HG03159 (cell line): ENCODE measurements around the gene OR4K13.

Source experiments
- ATAC-seq: cut with Tn5 transposase; IDR thresholded peaks from one replicate; pipeline ENCODE4 v1.9.1; 2021; ENCODE audit warnings: mild to moderate bottlenecking, moderate library complexity; ENCODE audit not compliant: unreplicated experiment

OR4K13 gene, protein sequence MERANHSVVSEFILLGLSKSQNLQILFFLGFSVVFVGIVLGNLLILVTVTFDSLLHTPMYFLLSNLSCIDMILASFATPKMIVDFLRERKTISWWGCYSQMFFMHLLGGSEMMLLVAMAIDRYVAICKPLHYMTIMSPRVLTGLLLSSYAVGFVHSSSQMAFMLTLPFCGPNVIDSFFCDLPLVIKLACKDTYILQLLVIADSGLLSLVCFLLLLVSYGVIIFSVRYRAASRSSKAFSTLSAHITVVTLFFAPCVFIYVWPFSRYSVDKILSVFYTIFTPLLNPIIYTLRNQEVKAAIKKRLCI

DNA sequence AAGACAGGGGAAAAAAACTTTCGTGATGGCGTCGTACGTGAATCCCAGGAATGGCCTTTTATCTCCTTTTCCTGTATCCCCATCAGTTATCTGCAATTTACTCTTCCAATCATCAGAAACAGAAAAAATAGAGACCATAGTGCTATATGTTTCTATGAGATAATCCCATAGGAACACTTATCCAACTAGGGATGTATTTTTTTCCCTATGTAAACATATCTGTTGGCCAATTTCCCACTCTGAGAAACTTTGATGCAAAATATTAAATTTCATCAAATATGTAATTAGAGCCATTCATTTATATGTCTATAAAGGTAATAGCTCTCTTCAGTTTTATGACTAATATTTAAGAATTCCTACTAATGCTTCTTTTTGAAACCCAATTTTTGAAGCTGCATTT, at the start of gene OR4K13:
Gene OR4K13, minus strand, starts transcription at position 101 of the 400 bp plus-strand sequence. CDS start 1,280 bp downstream, outside the sequence.
- no peak for ATAC-seq

DNA sequence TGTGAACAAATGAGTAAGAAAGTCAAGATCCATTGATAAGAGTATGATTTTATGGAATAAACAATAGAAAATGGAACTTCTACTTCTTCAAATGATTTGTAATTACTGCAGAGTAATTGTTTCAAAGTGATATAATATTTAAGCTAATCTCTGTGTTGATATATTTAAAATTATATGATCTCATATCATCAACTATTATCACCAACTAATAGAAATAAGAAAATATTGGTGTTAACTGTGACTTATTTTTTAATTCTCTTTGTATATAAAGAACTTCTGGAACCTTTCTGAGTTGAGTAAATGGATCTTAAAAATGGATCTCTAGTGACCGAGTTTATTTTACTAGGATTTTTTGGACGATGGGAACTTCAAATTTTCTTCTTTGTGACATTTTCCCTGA, 23.9 kb upstream of the OR4K13 start, which contains the start of gene OR4L1:
Gene OR4L1, plus strand, starts transcription at position 301 of the 400 bp plus-strand sequence. Its CDS starts 0 bp downstream, at position 301.
- ATAC-seq: no peak

DNA sequence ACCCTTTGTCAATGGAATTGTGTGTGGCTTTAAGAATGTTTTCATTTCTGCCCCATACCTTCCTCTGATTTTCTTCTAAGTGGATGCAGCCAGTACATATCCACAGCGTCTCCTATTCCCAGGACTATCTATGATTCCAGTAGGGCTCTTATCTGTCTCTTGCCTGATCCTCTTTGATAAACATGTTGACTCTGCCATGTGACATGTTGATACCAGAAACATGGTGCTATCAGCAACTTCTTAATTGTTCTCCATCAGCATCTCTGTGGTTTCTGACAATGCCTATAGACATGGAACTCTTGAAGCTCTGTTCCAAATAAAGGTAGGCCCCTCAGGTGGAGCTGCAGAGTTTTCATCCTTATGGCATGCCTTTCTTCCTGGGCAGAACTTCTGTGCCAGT, 12.4 kb upstream of the OR4K13 start:
- no peak for ATAC-seq

DNA sequence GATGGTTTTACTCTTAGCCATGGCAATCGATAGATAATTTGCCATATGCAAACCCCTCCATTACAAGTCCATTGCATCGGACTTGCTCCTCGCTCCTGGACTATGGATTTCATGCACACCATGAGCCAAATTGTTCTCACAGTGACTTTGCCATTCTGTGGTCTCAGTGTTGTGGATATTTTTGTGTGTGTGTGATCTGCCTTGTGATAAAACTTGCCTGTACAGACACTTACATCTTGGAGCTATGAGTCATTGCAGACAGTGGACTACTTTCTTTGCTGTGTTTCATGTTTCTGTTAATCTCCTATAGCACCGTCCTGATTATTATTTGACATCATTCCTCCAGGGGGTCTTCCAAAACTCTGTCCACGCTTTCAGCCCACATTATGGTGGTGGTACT, 8.4 kb upstream of the OR4K13 start:
- no peak for ATAC-seq

DNA sequence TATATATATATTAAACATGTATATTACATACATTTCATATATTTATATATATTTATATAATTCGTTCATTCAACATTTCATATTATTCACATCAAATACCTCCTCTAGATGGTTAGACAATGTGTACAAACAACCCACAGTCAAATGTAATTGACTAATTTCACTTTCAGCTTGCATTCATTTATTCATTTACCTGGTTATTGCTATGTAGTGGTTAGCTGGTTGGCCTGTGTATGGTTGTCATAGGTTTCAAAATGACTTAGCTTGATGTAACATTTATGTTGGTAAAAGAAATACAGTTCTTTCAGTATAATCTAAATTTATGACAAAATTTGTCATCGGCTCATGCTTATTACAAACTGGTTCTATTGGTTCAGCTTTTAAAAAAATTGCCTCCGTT, 389 bp downstream of the OR4K13 start:
- ATAC-seq: no peak

DNA sequence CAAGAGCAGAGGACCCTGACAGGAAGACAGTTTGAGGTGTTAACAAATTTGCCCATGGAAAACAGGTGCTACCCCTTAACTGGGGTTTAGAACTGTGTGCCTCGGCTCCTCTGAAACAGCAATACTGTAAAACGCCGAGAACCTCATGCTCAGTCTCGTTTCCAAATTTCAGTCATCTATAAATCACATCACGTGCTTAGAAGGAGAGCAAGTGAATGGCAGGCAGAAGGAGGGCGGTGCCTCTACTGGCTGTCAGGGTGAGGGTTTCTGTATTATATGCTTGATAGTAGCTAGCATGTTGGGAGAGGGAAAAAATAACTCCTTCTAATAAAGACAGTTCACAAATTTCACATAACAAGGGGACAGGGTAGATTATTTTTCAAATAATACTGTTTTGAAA, 4.8 kb downstream of the OR4K13 start:
- ATAC-seq: no peak

DNA sequence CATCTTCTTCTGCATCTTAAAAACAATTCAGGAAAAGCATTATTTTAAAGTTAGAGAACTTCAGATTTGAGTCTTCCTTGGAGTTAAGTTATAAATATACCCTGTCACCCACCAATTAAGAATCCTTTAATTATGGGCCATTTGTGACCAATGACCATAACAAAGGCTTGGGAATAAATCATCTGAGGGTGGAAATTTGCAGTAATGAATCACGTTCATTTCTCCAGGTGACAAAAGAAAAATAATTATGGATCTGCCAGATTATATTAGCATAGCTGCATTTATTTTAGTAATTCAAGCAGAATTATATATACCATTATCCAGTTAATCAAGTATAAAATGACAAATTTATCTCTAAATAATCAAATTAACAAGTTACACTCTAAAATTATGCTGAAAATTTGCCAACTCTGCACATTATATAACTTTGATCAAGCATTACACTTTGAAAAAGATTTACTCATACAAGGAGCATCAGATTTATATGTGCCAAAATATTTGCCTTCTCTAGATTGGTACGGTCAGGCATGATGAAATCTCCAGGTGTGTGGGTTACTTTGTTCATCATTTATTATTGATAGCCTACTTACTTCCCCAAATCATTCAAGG, 16.5 kb downstream of the OR4K13 start, which contains the start of gene OR4K14:
Gene OR4K14, minus strand, starts transcription at position 51 of the 609 bp plus-strand sequence. CDS start 4,114 bp downstream, outside the sequence.
- ATAC-seq: no peak

DNA sequence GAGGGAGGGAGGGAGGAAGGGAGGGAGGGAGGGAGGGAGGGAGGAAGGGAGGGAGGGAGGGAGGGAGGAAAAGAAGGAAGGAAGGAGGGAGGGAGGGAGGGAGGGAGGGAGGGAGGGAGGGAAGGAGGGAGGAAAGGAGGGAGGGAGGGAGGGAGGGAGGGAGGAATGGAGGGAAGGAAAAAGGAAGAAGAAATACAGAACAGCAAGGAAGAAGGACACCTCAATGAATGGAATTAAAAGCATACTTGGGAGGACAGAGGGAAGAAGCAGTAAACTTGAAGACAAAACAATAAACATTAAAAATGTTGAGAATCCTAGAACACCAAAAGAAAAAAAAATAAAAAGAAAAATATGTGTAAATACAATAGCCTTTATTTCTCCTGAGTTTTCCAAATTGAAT, 27.7 kb downstream of the OR4K13 start:
- ATAC-seq: no peak

DNA sequence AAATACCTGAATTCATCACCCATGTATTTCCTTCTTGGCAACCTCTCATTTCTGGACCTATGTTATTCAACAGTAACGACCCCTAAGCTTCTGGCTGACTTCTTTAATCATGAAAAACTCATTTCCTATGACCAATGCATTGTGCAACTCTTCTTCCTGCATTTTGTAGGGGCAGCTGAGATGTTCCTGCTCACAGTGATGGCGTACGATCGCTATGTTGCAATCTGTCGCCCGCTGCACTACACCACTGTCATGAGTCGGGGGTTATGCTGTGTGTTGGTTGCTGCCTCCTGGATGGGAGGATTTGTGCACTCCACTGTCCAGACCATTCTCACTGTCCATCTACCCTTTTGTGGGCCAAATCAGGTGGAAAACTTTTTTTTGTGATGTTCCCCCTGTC, 33.5 kb downstream of the OR4K13 start:
- ATAC-seq: no peak

DNA sequence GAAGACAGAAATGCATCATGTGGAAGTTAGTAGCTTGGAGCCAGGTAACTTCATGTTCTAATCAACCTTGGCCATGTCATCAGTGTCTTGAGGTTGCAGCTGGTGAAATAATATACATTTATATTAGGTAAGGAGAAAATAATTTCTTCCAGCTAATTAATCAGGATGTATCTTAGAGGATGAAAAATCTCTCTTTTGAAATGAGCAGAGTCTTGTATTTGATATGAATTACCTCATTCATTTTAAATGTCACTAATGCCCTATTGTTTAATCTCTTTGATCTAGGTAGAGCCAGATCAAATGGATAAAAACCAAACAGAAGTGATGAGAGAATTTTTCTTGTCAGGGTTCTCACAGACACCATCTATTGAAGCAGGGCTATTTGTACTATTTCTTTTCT, 34.0 kb downstream of the OR4K13 start, which contains the start of gene OR4Q2:
Gene OR4Q2, plus strand, starts transcription at position 301 of the 400 bp plus-strand sequence.
- no peak for ATAC-seq

DNA sequence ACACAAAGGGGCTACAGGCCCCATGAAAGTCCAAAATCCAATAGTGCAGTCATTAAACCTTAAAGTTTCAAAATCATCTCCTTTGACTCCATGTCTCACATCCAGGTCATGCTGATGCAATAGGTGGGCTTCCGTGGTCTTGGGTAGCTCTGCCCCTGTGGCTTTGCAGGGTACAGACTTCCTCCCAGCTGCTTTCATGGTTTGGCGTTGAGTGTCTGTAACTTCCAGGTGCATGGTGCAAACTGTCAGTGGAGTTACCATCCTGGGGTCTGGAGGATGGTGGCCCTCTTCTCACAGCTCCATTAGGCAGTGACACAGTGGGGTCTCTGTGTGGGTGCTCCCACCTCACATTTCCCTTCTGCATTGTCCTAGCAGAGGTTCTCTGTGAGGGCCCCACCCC, 42.4 kb downstream of the OR4K13 start:
- ATAC-seq: no peak
